Measurements from ENCODE around the gene SSH2.
A peak's percentile ranks its signal among the peaks of the same experiment; 100 is the strongest.
"Not testable (repeated sequence)": the region's sequence is repeated elsewhere in the genome, so short reads cannot be mapped to it uniquely, and the experiment has no call there.

SSH2 gene

DNA sequence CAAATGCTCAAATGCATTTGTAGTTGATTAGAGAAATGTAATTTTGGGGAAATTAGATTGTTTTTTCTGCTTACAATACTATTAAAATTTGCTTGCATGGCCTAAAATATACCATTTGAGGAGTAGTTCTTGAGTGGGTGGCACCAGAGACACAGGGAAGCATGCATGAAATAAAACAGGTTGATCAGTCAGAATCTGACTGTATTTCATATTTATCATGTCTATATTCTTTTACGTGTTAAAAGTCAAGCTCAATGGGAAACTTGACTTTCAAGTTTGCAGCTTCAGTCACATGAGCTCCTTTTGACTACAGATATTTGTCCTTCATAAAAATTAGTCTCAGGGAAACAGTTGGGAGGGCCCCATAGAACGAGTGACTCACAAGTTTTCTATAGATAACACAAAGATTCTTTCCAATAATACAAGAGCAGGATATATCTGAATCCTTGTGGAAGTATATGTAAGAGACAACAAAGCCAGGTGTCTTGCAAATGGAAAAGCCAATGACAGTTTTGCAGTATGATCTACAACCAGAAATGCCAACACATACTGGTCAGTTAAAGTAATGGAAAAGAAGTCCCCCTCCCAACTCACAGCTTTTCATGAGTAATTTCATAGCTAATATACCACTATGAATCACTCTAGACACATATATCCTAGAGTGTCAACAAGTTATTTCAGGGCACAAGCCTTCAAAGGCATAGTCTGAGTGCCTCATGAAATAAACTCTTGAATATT, 265.1 kb downstream of the SSH2 start:
- DNase-seq (ENCODE audit: low spot score): peak; percentile 49

DNA sequence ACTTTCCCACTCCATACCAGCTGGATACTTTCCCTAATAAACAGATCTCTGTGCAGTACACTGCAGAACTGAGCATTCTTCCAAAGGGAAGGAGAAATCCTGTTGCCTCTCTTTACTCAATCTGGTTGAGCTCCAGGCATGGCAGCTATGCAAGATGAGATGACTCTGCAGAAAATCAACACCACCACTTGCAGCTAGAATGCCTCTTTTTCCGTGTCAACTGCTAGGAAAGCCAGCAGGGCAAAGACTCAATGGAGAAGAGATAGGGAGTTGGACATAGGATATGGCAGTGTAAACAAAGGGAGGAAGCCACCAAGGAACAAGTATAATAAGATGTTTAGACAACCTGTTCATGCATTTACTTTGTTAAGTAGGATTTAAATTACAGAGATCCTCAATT, 266.9 kb downstream of the SSH2 start:
- no peak for DNase-seq (ENCODE audit: low spot score)

DNA sequence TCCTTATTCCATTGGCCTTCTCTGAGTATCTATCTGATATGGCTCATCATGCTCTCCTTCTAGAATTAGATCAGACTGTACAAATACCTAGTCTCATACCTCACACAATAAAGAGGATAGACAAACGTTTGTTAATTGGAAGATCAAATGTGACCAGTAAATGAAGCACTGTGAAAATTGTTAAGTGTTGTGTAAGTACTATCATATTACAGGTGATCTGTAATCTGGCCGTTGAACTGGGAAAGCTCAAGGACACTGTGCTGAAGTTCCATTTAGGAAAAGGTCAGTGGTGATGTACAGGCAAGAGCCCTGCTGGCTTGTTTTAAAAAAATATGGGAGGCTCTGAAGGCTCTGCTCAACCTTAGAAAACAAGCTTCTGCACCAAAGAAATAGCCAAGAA, 268.8 kb downstream of the SSH2 start:
- DNase-seq (ENCODE audit: low spot score): no peak

DNA sequence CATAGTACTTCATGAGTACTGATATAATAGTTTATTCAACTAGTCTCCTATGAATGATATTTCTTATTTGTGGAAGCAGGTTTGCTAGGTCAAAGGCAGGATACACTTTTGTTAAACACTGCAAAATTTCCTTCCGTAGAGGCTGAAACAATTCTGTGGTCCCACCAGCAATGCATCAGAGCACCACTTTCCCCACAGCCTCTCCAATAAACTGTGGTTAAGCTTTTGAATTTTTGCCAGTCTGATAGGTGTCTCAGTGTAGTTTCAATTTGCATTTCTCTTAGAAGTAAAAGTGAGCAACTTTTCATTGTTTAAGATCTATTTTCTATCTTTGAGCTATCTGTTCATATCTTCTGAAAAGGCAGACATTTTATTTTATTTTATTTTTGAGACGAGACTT, 270.9 kb downstream of the SSH2 start:
- DNase-seq (ENCODE audit: low spot score): no peak

DNA sequence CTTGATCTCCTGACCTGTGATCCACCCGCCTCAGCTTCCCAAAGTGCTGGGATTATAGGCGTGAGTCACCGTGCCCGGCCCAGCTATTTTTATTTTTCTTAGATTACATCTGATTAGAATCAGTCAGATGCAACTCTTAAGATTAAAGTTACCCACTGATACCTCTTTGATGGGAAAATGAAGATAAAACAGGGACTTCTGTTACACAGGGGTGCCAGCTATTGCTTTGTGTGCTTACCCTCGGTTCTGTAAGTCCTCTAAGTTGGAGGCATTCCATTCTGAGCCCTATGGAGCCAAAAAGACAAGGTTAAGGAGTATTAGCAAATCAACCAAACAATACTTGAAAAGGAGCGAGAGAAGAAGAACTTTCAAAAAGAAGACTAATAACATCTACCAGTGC, 274.7 kb downstream of the SSH2 start:
- DNase-seq (ENCODE audit: low spot score): no peak

DNA sequence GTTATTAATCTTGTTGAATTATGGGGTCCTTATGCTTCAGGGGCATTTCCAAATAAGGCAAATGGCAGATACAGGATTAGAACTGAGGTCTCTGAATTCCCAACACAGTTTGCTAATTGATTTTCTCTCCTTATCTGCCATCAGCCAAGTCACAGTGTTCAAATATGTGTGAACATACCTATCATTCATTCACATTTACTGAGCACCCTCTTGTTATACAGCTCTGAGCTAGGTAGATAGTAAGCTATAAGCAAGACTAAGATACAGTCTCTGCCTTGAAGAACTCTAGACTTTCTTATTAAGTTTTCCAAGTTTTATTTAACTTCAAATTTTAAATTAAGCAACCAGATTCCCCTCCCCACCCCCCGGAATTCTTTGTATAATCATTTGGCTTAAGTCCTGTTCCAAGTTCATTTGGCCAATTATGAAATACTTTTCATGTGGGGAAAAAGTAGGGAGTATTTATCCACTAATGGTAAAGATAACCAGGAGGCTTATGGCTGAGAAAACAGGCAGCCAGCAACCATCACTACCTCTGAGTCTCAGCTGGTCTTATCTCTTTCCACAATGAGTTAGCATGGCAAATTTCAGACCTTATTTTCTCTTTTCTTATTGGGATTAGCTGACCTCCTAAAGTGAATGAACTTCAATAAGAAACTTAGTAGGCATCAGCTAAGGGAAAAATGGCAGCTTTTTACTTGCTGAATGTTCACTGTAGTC, 275.9 kb downstream of the SSH2 start:
- no peak for DNase-seq (ENCODE audit: low spot score)

DNA sequence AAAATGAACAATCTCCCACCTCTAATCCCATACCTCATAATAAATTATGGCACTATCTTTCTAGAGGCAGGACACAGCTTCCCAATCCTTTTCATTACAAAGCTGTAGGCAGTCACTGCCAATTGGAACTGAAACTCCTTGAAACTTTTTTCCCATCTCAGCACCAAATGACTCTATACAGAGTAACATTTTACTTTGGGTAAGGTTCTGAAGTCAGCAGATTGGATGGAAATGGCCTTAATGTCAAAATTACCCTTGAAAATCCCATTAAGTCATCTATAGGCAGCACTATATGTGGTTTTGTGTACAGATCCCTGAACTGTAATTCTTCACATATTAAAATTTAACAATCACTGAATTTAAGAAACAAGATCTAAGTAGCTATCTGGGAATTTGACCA, 277.1 kb downstream of the SSH2 start:
- DNase-seq (ENCODE audit: low spot score): no peak

DNA sequence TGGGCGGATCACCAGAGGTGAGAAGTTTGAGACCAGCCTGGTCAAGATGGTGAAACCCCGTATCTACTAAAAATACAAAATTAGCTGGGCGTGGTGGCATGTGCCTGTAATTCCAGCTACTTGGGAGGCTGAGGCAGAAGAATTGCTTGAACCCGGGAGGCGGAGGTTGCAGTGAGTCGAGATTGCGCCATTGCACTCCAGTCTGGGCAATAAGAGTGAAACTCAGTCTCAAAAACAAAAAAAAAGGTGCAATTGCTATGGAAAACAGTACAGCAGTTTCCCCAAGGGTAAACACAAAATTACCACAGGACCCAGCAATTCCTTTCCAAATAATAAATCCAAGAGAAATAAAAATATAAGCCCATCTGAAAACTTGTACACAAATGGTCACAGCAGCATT, 278.1 kb downstream of the SSH2 start:
- not testable (repeated sequence) for DNase-seq (ENCODE audit: low spot score)

DNA sequence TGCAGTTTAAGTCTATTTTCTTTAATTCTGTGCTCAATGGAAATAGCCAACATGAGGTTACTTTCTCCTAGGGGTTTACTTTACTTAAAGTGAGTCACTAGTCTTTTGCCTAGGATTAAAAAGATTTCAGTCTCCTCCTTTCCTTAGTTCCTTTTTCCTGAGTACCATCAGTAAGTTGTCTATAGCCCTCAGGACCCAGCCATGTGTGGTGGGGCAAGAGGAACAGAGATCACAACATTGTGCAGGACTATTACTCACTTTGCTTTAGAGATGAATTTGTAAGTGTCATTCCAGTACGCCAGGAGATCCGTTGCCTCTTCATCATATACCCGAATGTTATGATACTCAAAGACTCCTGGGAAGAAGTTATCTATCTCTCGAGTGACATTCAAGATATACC, 279.6 kb downstream of the SSH2 start:
- no peak for DNase-seq (ENCODE audit: low spot score)

DNA sequence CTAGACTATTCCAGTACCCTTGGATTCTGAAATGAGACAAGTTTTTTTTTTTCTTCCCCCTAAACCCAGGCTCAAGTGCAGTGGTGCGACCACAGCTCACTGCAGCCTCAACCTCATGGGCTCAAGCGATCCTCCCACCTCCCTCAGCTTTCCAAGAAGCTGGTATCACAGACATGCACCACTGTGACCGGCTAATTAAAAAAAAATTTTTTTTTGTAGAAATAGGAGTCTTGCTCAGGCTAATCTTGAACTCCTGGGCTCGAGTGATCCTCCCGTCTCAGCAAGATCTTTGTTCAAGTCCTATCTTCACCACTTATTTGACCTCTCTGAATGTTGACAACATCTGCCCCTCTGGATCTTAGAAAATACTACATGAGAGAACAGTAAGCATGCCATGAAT, 280.7 kb downstream of the SSH2 start:
- DNase-seq (ENCODE audit: low spot score): no peak

DNA sequence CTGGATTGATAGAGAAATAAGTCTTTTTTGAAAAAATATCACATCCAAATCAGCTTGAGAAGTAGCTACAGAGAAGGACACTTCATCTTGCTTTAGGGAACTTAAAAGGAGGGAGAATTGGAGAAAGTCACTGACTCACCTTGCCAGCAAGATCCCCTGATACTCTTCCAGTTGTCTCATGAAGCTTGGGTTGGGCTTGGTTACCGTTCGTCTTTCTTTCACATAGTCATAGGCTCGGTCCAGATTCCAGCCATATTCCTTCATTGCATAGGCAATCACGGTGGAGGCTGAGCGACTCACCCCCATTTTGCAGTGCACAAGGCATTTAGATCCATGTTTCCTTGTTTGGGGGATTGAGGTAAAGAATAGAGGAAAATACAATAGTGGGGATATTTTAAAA, 282.0 kb downstream of the SSH2 start:
- DNase-seq (ENCODE audit: low spot score): no peak

DNA sequence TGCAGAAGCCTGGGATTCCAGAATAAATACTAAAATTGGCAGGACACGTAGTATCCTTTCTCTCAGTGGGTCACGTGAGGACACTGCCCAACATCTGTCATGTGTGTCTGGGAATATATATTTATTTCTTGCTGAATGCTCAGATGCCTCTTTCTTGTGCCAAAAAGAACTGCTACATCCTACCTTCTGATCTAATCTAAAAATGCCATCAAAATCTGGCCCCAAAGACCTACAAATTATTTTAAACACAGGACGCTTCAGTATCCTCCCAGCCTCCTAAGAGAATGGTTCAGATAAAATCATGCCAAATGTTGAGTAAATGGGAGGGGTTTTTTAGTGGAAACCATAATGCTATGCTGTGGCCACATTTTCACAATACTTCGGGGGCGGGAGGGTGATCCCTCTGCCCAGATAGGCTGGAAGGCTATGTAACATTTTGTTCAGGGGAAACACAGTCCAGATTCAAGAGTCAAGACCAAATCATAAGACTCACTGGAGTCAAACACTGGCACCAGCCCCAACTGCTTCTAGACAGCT, 284.4 kb downstream of the SSH2 start:
- no peak for DNase-seq (ENCODE audit: low spot score)

DNA sequence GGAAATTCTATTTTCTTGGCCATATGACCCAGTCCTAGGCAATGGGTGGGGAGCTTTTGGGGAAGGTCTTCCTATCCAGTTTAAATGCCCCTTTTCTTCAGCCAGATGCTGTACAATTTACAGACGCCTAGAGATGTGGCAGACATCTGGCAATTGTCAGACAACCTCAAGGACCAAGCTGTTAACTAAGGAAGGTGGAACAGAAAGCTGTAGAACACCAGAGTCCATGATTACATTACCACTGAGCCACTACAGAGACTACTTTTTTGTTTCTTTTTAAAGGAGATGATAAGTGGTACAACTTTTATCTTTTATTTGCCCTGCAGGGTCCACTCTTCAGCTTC, 286.2 kb downstream of the SSH2 start:
- no peak for DNase-seq (ENCODE audit: low spot score)

DNA sequence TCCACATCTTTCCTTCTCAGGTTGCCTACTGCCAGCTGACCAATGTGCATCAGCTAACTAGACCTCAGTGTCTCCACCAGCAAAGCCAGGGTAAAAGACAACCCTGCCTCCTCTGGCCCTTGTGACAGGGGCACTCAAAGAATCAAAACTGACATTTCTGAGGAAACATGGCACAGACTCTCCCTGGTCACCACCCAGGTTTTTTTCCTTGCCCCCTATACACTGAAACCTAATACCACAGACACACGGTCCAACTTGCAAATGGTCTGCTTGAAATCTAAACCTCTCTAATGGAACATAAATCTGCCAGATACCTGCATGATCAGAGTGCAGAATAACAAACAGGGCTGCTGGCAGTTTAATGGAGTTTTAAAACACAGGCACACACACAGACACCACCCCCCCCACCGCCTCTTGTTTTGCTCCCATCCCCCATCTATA, 287.8 kb downstream of the SSH2 start:
- no peak for DNase-seq (ENCODE audit: low spot score)

DNA sequence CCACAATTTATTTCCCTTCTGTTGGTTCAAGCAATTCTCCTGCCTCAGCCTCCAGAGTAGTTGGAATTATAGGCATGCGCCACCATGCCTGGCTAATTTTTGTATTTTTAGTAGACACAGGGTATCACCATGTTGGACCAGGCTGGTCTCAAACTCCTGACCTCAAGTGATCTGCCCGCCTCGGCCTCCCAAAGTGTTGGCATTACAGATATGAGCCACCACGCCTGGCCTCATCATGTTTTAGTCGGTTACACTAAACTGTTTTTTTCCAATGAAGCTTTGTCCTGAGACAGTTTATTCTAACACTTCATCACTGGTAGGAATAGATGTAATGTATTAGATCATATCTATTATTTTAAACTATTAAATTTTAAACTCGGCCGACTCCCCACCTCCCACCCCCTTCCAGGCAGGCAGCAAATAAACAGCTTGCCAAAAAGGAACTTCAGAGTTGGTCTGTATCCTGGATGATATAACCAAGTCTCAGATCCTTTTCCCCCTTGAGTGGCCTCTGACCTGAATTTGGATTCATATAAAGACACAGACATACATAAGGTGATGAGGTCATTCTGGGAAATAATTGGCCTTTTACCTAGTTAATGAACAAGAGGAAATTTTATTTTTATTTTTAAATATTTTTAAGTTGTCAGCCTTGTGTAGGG, 288.9 kb downstream of the SSH2 start:
- DNase-seq (ENCODE audit: low spot score): no peak

DNA sequence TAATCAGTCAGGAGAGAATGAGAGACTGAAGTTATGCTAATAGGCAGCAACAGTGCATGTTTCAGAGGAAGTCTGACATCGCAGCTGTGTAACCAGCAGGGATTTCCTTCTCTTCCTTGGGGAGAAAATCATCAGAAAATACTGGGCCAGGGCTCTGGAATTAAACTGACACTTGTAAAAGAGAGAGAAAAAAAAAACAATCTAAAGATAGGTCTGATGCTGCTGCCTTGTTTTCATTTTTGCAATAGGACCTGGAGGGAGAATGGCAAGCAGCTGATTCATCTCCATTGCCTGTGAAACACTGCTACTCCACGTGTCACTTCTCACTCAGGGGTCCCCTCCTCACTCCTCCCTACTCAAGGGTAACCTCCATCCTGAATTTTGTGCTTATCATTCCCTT, 289.6 kb downstream of the SSH2 start:
- DNase-seq (ENCODE audit: low spot score): no peak

DNA sequence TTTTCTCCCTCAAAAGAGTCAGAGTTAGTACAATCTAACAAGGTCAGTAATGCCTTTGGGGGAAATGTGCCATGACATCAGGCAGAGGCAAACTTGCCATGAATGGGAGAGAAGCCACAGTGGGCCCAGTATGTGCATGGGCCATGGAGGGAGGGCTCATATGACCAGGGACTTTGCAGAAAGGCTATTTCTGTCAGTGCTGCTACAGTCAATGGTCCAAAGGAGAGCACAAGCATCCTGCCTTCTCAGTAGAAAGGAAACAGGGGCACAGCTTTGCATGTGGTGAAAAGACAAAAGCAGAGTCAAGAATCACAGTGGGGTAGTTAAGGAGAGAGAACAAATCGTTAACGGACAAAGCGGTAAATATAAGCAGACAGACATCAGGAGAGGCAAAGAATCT, 296.1 kb downstream of the SSH2 start:
- DNase-seq (ENCODE audit: low spot score): no peak

DNA sequence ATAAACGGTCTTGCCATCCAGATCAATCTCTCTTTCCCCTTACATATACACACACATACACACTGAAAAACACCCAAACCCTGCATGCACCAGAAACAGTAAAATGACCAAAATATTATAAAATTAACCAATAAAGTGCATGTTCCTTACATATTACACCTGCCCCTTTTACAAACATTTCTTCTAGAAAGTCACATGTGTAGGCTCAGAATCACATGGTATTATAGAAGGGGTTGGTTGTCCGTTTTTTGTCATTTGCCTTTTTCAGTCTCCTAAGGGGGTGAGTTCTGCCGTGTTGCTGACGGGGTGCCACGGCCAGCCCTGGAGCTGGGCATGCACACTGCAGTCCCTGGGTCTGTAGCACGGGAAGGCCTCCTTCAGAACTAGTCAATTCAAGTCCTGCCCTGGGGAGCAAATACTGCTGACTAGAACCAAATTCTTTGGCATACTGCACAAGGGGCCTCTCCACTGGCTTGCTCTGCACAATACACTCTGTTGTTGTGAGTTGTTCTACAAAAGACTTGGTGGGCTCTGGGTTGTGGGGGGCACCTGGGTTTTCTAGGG, 299.3 kb downstream of the SSH2 start:
- no peak for DNase-seq (ENCODE audit: low spot score)

DNA sequence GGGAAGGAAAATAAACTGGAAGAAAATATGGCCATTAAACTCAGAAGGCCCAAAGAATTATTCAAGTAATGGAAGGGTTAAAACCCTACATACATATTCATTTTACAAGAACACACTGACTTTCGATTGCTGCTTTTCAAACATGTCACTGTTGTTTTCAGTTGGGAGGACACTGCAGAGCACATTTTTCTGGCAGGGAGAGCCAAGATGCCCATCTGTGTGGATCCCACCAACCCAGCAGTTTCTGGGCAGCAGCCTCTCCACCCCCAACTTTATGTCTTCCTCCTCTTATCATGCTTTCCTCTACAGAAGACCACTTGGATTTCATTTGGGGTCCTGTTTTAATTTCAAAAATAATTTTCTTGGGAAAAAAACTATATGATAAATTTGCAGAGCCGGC, 300.2 kb downstream of the SSH2 start:
- DNase-seq (ENCODE audit: low spot score): no peak

DNA sequence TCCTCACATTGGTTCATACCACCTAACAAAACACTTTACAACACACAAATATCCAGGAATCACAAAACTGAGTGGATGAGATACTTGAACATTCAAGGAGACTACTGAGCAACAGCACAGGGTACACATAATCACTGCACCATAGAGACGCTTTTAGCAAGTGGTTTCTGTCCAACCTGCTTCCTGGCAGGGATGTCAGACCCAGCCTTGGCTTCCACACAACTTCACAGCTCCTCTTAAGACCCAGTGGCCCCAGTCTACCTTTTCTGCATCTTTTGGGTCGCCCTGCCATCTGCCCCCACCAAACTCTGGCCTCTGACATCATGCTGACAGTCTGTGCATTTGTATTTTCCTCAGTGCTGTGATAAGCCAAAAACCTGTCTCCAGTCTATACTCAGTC, 301.4 kb downstream of the SSH2 start:
- no peak for DNase-seq (ENCODE audit: low spot score)

DNA sequence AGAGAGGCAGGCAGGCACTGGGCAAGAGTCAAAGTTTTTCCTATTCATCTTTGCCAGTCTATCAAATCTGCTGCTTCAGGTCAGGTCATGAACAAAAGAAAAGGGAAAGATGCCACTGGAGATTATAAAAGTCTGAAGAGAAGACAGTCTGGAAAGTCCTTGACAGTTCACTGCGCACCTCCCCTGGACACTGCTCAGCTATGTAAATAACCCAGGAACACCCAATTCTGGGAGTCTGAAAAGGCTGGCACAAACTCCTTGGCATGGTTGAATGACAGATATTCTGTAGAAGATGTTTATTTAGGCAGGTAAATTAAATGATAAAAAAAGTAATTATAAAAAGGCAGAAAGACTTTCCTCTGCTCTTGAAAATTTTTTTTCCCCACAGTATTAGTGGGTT, 302.1 kb downstream of the SSH2 start:
- DNase-seq (ENCODE audit: low spot score): no peak

DNA sequence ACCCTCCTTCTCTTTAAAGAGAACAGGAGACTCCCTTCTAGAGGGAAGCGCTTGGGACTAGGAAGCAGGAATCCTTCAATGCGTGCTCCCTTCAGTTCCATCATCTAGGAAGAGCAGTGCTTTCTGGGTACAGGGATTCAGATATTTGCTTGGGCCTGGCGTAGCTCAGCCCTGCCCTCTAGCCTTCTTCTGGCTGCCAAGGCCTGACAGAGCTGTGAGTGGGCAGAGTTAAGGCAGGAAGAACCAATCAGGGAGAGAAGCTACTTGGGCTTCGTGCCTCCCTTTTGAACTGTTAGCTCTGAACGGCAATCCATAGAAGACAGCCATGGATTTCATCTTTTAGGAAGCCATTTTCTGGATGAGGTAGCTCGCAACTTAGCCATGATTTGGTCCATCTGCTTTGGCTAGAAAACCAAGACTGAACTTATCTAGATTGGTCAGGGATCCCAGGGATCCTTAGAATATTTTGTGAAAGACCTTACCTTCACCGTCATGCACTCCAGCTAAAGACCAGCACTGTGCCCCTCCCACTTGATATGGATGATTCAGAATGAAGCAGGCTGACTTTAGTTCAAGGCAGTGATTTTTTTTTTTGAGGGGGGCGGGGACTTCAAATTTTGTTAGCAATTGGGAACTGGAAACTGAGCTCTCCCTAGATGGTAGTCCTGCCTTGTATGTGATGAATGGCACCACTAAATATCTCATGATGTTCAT, 304.8 kb downstream of the SSH2 start:
- no peak for DNase-seq (ENCODE audit: low spot score)

All from activated CD4-positive, alpha-beta T cell treated with anti-CD3 and anti-CD28 coated beads, Interleukin-2, Interleukin-4, amounts not matched to agents 100 ng/mL and 50 ng/mL, durations not matched to agents 16 hours and 8 hours (primary cell).